Muscle layer of duodenum (tissue), 2 donors: Measurements from ENCODE around the gene RIN1.
A peak's percentile ranks its signal among the peaks of the same experiment; 100 is the strongest.
"Not testable (repeated sequence)": the region's sequence is repeated elsewhere in the genome, so short reads cannot be mapped to it uniquely, and the experiment has no call there.

Experiments
- H3K27ac ChIP-seq: one replicate; pipeline ENCODE4 v1.7.0; 2013; ENCODE audit warnings: mild to moderate bottlenecking, low read length
- H3K27me3 ChIP-seq: one replicate; pipeline ENCODE4 v1.7.0; 2013; ENCODE audit warnings: low read depth, mild to moderate bottlenecking, control low read depth, low read length
- H3K36me3 ChIP-seq, 2 donors: one replicate each; pipeline ENCODE4 v1.7.0; 2013; ENCODE audit warnings: low read length in 2 of 2, control low read depth in 1 of 2, mild to moderate bottlenecking in 1 of 2; ENCODE audit not compliant: insufficient read depth in 2 of 2, control insufficient read depth in 1 of 2
- H3K4me1 ChIP-seq, 2 donors: one replicate each; pipeline ENCODE4 v1.7.0; 2013; ENCODE audit warnings: low read length in 2 of 2, mild to moderate bottlenecking in 2 of 2, control low read depth in 1 of 2, moderate library complexity in 1 of 2; ENCODE audit not compliant: insufficient read depth in 2 of 2, control insufficient read depth in 1 of 2
- H3K4me3 ChIP-seq, 2 donors: one replicate each; pipeline ENCODE4 v1.7.0; 2013; ENCODE audit warnings: low read length in 2 of 2, low read depth in 1 of 2, mild to moderate bottlenecking in 1 of 2
- H3K9me3 ChIP-seq, 2 donors: one replicate each; pipeline ENCODE4 v1.7.0; 2013; ENCODE audit warnings: low read length in 2 of 2, control low read depth in 1 of 2, mild to moderate bottlenecking in 1 of 2; ENCODE audit not compliant: control insufficient read depth in 1 of 2
- donor health status: healthy.

RIN1 gene

GRCh38 chr11:66365711-66366619 is 29.7 kb upstream of the RIN1 start:
- Histone ChIP-seq H3K27me3 (no peaks in the 10 kb centered on the region), H3K9me3 (no peaks in the 10 kb centered on the region), H3K4me1 (peaks cover 0 to under 1% of the 10 kb centered on the region in 2 donors), H3K27ac (no peak overlapping the region), H3K4me3 (no peak overlapping the region), H3K36me3 (no peaks in the 10 kb centered on the region)

GRCh38 chr11:66365166-66365565 is 28.9 kb upstream of the RIN1 start:
- H3K27me3 ChIP-seq, result no peaks in the 10 kb centered on the region
- no peaks in the 10 kb centered on the region for H3K4me1 ChIP-seq
- H3K4me3 ChIP-seq, result no peak overlapping the region
- H3K27ac ChIP-seq, result no peak overlapping the region
- no peaks in the 10 kb centered on the region for H3K9me3 ChIP-seq
- no peaks in the 10 kb centered on the region for H3K36me3 ChIP-seq

- no peaks in the 10 kb centered on the region for H3K4me1 ChIP-seq
- H3K27me3 ChIP-seq, result no peaks in the 10 kb centered on the region
- no peaks in the 10 kb centered on the region for H3K36me3 ChIP-seq
- H3K27ac ChIP-seq, result no peak overlapping the region
- H3K4me3 ChIP-seq, result no peak overlapping the region
- H3K9me3 ChIP-seq, result no peaks in the 10 kb centered on the region
These were observed 27.7 kb upstream of the RIN1 start for GRCh38 chr11:66363805-66364535.

- H3K9me3 ChIP-seq, result no peaks in the 10 kb centered on the region
- no peaks in the 10 kb centered on the region for H3K4me1 ChIP-seq
- H3K27me3 ChIP-seq, result no peaks in the 10 kb centered on the region
- H3K4me3 ChIP-seq, result no peak overlapping the region
- no peak overlapping the region for H3K27ac ChIP-seq
- H3K36me3 ChIP-seq, result no peaks in the 10 kb centered on the region
These were observed 27.0 kb upstream of the RIN1 start for GRCh38 chr11:66363187-66363601.

GRCh38 chr11:66362481-66363147 is 26.4 kb upstream of the RIN1 start:
- Histone ChIP-seq H3K4me1 (no peaks in the 10 kb centered on the region), H3K4me3 (no peak overlapping the region), H3K36me3 (no peaks in the 10 kb centered on the region), H3K27ac (no peak overlapping the region), H3K9me3 (no peaks in the 10 kb centered on the region), H3K27me3 (no peaks in the 10 kb centered on the region)

- Histone ChIP-seq H3K27ac (no peak overlapping the region), H3K36me3 (no peaks in the 10 kb centered on the region), H3K27me3 (no peaks in the 10 kb centered on the region), H3K9me3 (no peaks in the 10 kb centered on the region), H3K4me3 (no peak overlapping the region), H3K4me1 (no peaks in the 10 kb centered on the region)
These were observed 25.3 kb upstream of the RIN1 start for GRCh38 chr11:66361502-66361941.

- no peak overlapping the region for H3K4me3 ChIP-seq
- H3K27me3 ChIP-seq, result no peaks in the 10 kb centered on the region
- no peaks in the 10 kb centered on the region for H3K4me1 ChIP-seq
- H3K27ac ChIP-seq, result no peak overlapping the region
- H3K9me3 ChIP-seq, result no peaks in the 10 kb centered on the region
- H3K36me3 ChIP-seq, result no peaks in the 10 kb centered on the region
These were observed 24.3 kb upstream of the RIN1 start for GRCh38 chr11:66360406-66361073.

GRCh38 chr11:66359662-66360087 is 23.4 kb upstream of the RIN1 start:
- Histone ChIP-seq H3K27me3 (no peaks in the 10 kb centered on the region), H3K4me1 (no peaks in the 10 kb centered on the region), H3K4me3 (no peak overlapping the region), H3K36me3 (no peaks in the 10 kb centered on the region), H3K27ac (no peak overlapping the region), H3K9me3 (no peaks in the 10 kb centered on the region)

GRCh38 chr11:66350560-66351235 is 14.5 kb upstream of the RIN1 start:
- not testable (repeated sequence) for H3K27me3 ChIP-seq, H3K4me3 ChIP-seq, H3K36me3 ChIP-seq, H3K9me3 ChIP-seq
- Histone ChIP-seq H3K27ac (peak overlapping the region; percentile 73), H3K4me1 (peaks cover 8 to 19% of the 10 kb centered on the region in 2 donors)

- H3K9me3 ChIP-seq, result no peaks in the 10 kb centered on the region
- H3K27me3 ChIP-seq, result no peaks in the 10 kb centered on the region
- peak overlapping the region; percentile 80 for H3K27ac ChIP-seq
- peaks cover 17 to 30% of the 10 kb centered on the region in 2 donors for H3K4me1 ChIP-seq
- no peak overlapping the region for H3K4me3 ChIP-seq
- H3K36me3 ChIP-seq, result no peaks in the 10 kb centered on the region
These were observed 12.8 kb upstream of the RIN1 start for GRCh38 chr11:66349084-66349386.
